Loucy (cell line): Measurements from ENCODE around the gene DKKL1.

Experiments
- H2AFZ ChIP-seq: fragments of 200-600 bp; sonication (generic); 2 replicates; pipeline ENCODE4 v1.6.0; 2016; ENCODE audit warnings: antibody characterized with exemption, mild to moderate bottlenecking, low read length, moderate library complexity
- H3F3A ChIP-seq: fragments of 200-600 bp; 2 replicates; pipeline ENCODE4 v1.6.0; 2016; ENCODE audit warnings: antibody characterized with exemption, low read depth, mild to moderate bottlenecking
- H3K27me3 ChIP-seq: fragments of 200-600 bp; sonication (generic); 2 replicates; pipeline ENCODE4 v1.6.1; 2014; ENCODE audit warnings: low read length, mild to moderate bottlenecking; ENCODE audit not compliant: insufficient read depth, poor library complexity, severe bottlenecking
- H3K36me3 ChIP-seq: fragments of 200-600 bp; sonication (generic); 2 replicates; pipeline ENCODE4 v1.6.1; 2016; ENCODE audit warnings: low read length; ENCODE audit not compliant: insufficient read depth
- H3K4me1 ChIP-seq: fragments of 200-600 bp; sonication (generic); 2 replicates; pipeline ENCODE4 v1.5.1; 2014; ENCODE audit warnings: low read length, mild to moderate bottlenecking; ENCODE audit not compliant: insufficient read depth, poor library complexity, severe bottlenecking
- H3K4me2 ChIP-seq: fragments of 200-600 bp; sonication (generic); 2 replicates; pipeline ENCODE4 v1.6.0; 2014; ENCODE audit warnings: antibody characterized with exemption, low read length, low read depth, mild to moderate bottlenecking; ENCODE audit not compliant: poor library complexity, severe bottlenecking
- H3K4me3 ChIP-seq: fragments of 200-600 bp; sonication (generic); 2 replicates; pipeline ENCODE4 v1.5.1; 2014; ENCODE audit warnings: low read length, mild to moderate bottlenecking, mixed read lengths; ENCODE audit not compliant: poor library complexity, severe bottlenecking
- H3K79me2 ChIP-seq: fragments of 200-600 bp; sonication (generic); 2 replicates; pipeline ENCODE4 v1.6.1; 2014; ENCODE audit warnings: low read length; ENCODE audit not compliant: insufficient read depth
- H3K9ac ChIP-seq: fragments of 200-600 bp; sonication (generic); 2 replicates; pipeline ENCODE4 v1.6.0; 2014; ENCODE audit warnings: mild to moderate bottlenecking, low read depth, low read length, moderate library complexity; ENCODE audit not compliant: poor library complexity, severe bottlenecking
- H3K9me2 ChIP-seq: fragments of 200-600 bp; sonication (generic); replicated peaks from 2 replicates; pipeline ENCODE4 v1.6.1; 2016; ENCODE audit warnings: low read depth, low read length, mixed read lengths
- H3K9me3 ChIP-seq: fragments of 200-600 bp; sonication (generic); 2 replicates; pipeline ENCODE4 v1.6.1; 2014; ENCODE audit warnings: mild to moderate bottlenecking, antibody characterized with exemption, low read length, low read depth; ENCODE audit not compliant: insufficient read depth
- H4K20me1 ChIP-seq: fragments of 200-600 bp; sonication (generic); 2 replicates; pipeline ENCODE4 v1.6.0; 2014; ENCODE audit warnings: antibody characterized with exemption, low read length, mild to moderate bottlenecking; ENCODE audit not compliant: insufficient read depth, poor library complexity, severe bottlenecking
- EZH2phosphoT487 ChIP-seq: fragments of 200-600 bp; IDR thresholded peaks from 2 replicates; pipeline ENCODE4 v1.6.1; 2018; ENCODE audit warnings: antibody characterized with exemption, mild to moderate bottlenecking, moderate library complexity, borderline replicate concordance
- TF ChIP-seq, protein P1 (sequence below): fragments of 200-600 bp; sonication (generic); conservative IDR thresholded peaks from 2 replicates; pipeline ENCODE4 v1.5.1; 2014; ENCODE audit warnings: mild to moderate bottlenecking, antibody characterized with exemption, low read length

Gene DKKL1

DNA sequence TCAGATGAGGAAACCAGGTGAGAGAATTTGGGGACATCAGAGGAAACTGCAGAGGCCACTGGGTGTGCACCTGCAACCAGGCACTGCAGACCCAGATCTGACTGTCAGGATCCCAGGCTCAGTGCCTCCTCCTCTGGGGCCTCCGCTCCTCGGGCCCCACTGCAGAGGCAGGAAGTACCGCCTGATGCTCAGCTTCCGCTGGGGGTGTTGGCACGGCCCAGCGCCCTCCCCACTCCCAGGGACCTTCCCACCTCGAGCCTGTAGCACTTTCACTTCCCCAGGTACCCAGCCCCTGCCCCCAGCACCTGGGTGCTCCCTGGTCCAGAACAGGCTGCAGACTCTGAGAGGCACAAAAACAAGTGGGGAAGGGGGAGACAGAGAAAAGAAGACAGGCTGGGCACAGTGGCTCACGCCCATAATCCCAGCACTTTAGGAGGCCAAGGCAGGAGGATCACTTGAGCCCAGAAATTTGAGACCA, 29.8 kb upstream of the DKKL1 start:
- Histone ChIP-seq H3K4me1 (peaks cover 37% of the 10 kb centered on the region), H3K9me2 (no peaks in the 10 kb centered on the region), H2AFZ (no peak overlapping the region), H3K27me3 (no peaks in the 10 kb centered on the region), H4K20me1 (no peaks in the 10 kb centered on the region), H3K79me2 (peaks cover 16% of the 10 kb centered on the region; the same call in 1 of the 2 replicates), H3K4me3 (peak overlapping the region; percentile 84), H3F3A (no peaks in the 10 kb centered on the region), H3K9ac (peak overlapping the region; percentile 84), H3K36me3 (no peaks in the 10 kb centered on the region), H3K9me3 (no peaks in the 10 kb centered on the region), H3K4me2 (peak overlapping the region; percentile 85)
- no peak for TF ChIP-seq EZH2phosphoT487
- TF ChIP-seq, protein P1, sequence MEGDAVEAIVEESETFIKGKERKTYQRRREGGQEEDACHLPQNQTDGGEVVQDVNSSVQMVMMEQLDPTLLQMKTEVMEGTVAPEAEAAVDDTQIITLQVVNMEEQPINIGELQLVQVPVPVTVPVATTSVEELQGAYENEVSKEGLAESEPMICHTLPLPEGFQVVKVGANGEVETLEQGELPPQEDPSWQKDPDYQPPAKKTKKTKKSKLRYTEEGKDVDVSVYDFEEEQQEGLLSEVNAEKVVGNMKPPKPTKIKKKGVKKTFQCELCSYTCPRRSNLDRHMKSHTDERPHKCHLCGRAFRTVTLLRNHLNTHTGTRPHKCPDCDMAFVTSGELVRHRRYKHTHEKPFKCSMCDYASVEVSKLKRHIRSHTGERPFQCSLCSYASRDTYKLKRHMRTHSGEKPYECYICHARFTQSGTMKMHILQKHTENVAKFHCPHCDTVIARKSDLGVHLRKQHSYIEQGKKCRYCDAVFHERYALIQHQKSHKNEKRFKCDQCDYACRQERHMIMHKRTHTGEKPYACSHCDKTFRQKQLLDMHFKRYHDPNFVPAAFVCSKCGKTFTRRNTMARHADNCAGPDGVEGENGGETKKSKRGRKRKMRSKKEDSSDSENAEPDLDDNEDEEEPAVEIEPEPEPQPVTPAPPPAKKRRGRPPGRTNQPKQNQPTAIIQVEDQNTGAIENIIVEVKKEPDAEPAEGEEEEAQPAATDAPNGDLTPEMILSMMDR: no peak

DNA sequence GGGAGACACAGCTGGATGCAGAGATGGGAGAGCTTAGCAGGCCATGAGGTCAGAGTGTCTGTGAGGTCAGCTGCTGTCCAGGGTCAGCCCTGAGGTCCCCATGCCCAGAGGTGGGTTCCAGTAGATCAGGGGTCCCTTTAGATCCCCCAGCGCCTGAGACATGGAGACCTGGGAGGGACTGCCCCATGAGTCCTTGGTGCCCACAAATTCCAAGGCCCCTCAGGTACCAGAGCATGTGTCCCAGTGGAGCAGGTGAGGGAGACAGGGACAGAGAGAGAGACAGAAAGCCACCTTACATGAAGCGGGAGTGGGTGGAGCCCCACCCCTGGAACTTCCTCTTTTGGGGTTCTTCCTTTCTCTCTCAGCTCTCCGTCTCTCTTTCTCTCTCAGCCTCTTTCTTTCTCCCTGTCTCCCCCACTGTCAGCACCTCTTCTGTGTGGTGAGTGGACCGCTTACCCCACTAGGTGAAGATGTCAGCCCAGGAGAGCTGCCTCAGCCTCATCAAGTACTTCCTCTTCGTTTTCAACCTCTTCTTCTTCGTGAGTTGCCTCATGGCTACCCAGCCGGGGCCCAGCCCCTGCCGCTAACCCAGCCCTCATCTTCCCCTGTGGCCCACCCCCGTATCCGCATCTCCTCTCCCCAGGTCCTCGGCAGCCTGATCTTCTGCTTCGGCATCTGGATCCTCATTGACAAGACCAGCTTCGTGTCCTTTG, 28.4 kb upstream of the DKKL1 start, which contains the start of gene CD37:
CD37 (plus strand) TSS at position 336 of the 713 bp plus-strand sequence; CDS start at position 471, 135 bp downstream.
- Histone ChIP-seq H3K4me3 (peak within 1 kb of the TSS; percentile 84), H3K36me3 (no peaks in the 10 kb centered on the region), H4K20me1 (no peaks in the 10 kb centered on the region), H3K4me1 (peaks cover 39% of the 10 kb centered on the region), H3K4me2 (peak within 1 kb of the TSS; percentile 85), H3K27me3 (no peaks in the 10 kb centered on the region), H3F3A (0 out of 2 replicates have a peak, but pooled peaks cover 3% of the 10 kb centered on the region), H3K9me3 (no peaks in the 10 kb centered on the region), H3K79me2 (peaks cover 16% of the 10 kb centered on the region; the same call in 1 of the 2 replicates), H2AFZ (peak within 1 kb of the TSS; percentile 82), H3K9me2 (no peaks in the 10 kb centered on the region), H3K9ac (peak within 1 kb of the TSS; percentile 84)
- TF ChIP-seq, protein P1: no peak
- no peak for TF ChIP-seq EZH2phosphoT487

DNA sequence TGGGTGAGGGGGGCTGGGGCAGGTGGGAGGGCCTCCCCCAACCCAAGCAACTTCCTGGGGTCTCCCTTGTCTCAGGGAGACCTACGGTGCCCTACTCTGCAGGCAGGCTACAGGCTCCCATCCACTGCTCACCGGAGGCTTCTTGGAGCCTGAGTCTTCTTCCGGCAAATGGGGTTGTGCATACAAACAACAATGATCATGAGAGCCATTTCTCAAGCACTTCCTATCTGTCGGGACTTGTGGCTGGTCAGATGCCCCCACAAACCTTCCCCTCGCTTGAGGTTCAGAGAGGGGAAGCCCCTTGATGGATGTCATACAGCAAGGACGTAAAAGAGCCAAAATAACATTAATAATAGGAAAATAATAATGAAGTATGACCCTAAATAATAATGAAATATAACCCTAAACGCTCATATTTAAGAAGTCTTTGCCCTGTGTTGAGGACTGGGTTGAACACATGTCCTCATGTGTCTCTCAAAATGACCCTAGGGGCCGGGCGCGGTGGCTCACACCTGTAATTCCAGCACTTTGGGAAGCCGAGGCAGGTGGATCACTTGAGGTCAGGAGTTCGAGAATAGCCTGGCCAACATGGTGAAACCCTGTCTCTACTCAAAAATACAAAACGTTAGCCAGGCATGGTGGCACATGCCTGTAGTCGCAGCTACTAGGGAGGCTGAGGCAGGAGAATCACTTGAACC, 27.7 kb upstream of the DKKL1 start:
- peak overlapping the region; percentile 85 for H3K4me2 ChIP-seq
- peaks cover 16% of the 10 kb centered on the region; the same call in 1 of the 2 replicates for H3K79me2 ChIP-seq
- no peaks in the 10 kb centered on the region for H3K36me3 ChIP-seq
- no peaks in the 10 kb centered on the region for H3K9me2 ChIP-seq
- no peaks in the 10 kb centered on the region for H3K27me3 ChIP-seq
- H3K9ac ChIP-seq: peak overlapping the region; percentile 84
- peaks cover 44% of the 10 kb centered on the region for H3K4me1 ChIP-seq
- no peaks in the 10 kb centered on the region for H3K9me3 ChIP-seq
- TF ChIP-seq EZH2phosphoT487: no peak
- TF ChIP-seq, protein P1: no peak
- H4K20me1 ChIP-seq: no peaks in the 10 kb centered on the region
- H3K4me3 ChIP-seq: peak overlapping the region; percentile 84
- peak overlapping the region; percentile 82; the same call in 1 of the 2 replicates for H2AFZ ChIP-seq
- 0 out of 2 replicates have a peak, but pooled peaks cover 5% of the 10 kb centered on the region for H3F3A ChIP-seq
